Measurements from ENCODE around the gene BRAF. TPM values are rescaled to one million over a fixed set of nuclear protein-coding genes. Genes with fewer than 3 reads are reported as not detected.

BRAF gene
- total RNA-seq, 2 experiments from 2014 or later, result 49.9 to 57.8 TPM

- ChIA-PET POLR2A (no interaction called here), CTCF (no interaction called here)
- Histone ChIP-seq H3K36me3 (ENCODE audit: insufficient read depth, low read length) (no peaks in the 10 kb centered on the region), H3K4me3 (ENCODE audit: low read length) (no peak overlapping the region), H3K27ac (ENCODE audit: low read depth in 1 of 2, low read length in 2 of 2) (no peak overlapping the region), H3K4me1 (ENCODE audit: insufficient read depth, low read length) (peaks cover 8% of the 10 kb centered on the region), H3K27me3 (ENCODE audit: control insufficient read depth in 1 of 2, insufficient read depth in 2 of 2, low read length in 2 of 2) (no peaks in the 10 kb centered on the region), H3K9me3 (ENCODE audit: control insufficient read depth in 1 of 2, insufficient read depth in 1 of 2, low read length in 2 of 2) (peaks cover 0 to 8% of the 10 kb centered on the region in 2 experiments)
- Mint-ChIP-seq H3K4me1 (ENCODE audit: low read depth) (peaks cover 57% of the 10 kb centered on the region), H3K4me3 (no peak overlapping the region), H3K27me3 (no peaks in the 10 kb centered on the region), H3K27ac (no peak overlapping the region), H3K9me3 (no peaks in the 10 kb centered on the region), H3K36me3 (ENCODE audit: low read depth) (peaks cover 29% of the 10 kb centered on the region)
- intact Hi-C loops (cut with DNase I, micrococcal nuclease), result no loop called here
- TF ChIP-seq CTCF (IDR thresholded peaks at IDR 0.05), result no peak
- DNase-seq, result no peak
- ATAC-seq (ENCODE audit: poor library complexity), result no peak
Observed at GRCh38 chr7:140869430-140869829, 55.3 kb downstream of the BRAF start.

- Mint-ChIP-seq H3K9me3 (peaks cover 3% of the 10 kb centered on the region), H3K4me3 (no peak overlapping the region), H3K27me3 (no peaks in the 10 kb centered on the region), H3K36me3 (ENCODE audit: low read depth) (peaks cover 34% of the 10 kb centered on the region), H3K27ac (no peak overlapping the region), H3K4me1 (ENCODE audit: low read depth) (peaks cover 73% of the 10 kb centered on the region)
- no peak for TF ChIP-seq CTCF (IDR thresholded peaks at IDR 0.05)
- CTCF ChIA-PET, result no interaction called here
- intact Hi-C loops (cut with DNase I, micrococcal nuclease), result no loop called here
- POLR2A ChIA-PET, result no interaction called here
- peaks cover 4% of the 10 kb centered on the region for H3K4me1 ChIP-seq (ENCODE audit: insufficient read depth, low read length)
- no peak overlapping the region for H3K4me3 ChIP-seq (ENCODE audit: low read length)
- H3K27ac ChIP-seq (ENCODE audit: low read depth in 1 of 2, low read length in 2 of 2), result no peak overlapping the region
- ATAC-seq (ENCODE audit: poor library complexity) (no peak), DNase-seq (no peak)
- peaks cover 5% of the 10 kb centered on the region for H3K36me3 ChIP-seq (ENCODE audit: insufficient read depth, low read length)
- H3K9me3 ChIP-seq (ENCODE audit: control insufficient read depth in 1 of 2, insufficient read depth in 1 of 2, low read length in 2 of 2), result peaks cover 0 to 8% of the 10 kb centered on the region in 2 experiments
- no peaks in the 10 kb centered on the region for H3K27me3 ChIP-seq (ENCODE audit: control insufficient read depth in 1 of 2, insufficient read depth in 2 of 2, low read length in 2 of 2)
Observed at GRCh38 chr7:140867467-140868462, 57.0 kb downstream of the BRAF start.

- TF ChIP-seq CTCF (IDR thresholded peaks at IDR 0.05), result no peak
Observed at GRCh38 chr7:140866926-140867325, 57.8 kb downstream of the BRAF start.

More at GRCh38 chr7:140866926-140867325, 57.8 kb downstream of the BRAF start:
- no peaks in the 10 kb centered on the region for H3K27me3 ChIP-seq (ENCODE audit: control insufficient read depth in 1 of 2, insufficient read depth in 2 of 2, low read length in 2 of 2)
- ChIA-PET POLR2A (no interaction called here), CTCF (interaction anchor here (0.6 kb wide), 1 partner anchor 133 kb away, joined by 3 read pairs; no protein-coding TSS in a partner anchor)
- ATAC-seq (ENCODE audit: poor library complexity) (no peak), DNase-seq (no peak)
- no peak overlapping the region for H3K4me3 ChIP-seq (ENCODE audit: low read length)
- Mint-ChIP-seq H3K27ac (no peak overlapping the region), H3K9me3 (peaks cover 3% of the 10 kb centered on the region), H3K27me3 (no peaks in the 10 kb centered on the region), H3K4me1 (ENCODE audit: low read depth) (peaks cover 81% of the 10 kb centered on the region), H3K4me3 (no peak overlapping the region), H3K36me3 (ENCODE audit: low read depth) (peaks cover 39% of the 10 kb centered on the region)
- peaks cover 5% of the 10 kb centered on the region for H3K36me3 ChIP-seq (ENCODE audit: insufficient read depth, low read length)
- peaks cover 0 to 8% of the 10 kb centered on the region in 2 experiments for H3K9me3 ChIP-seq (ENCODE audit: control insufficient read depth in 1 of 2, insufficient read depth in 1 of 2, low read length in 2 of 2)
- H3K27ac ChIP-seq (ENCODE audit: low read depth in 1 of 2, low read length in 2 of 2), result no peak overlapping the region
- peaks cover 4% of the 10 kb centered on the region for H3K4me1 ChIP-seq (ENCODE audit: insufficient read depth, low read length)
- intact Hi-C loops (cut with DNase I, micrococcal nuclease), result no loop called here

Measured in CD4-positive, alpha-beta T cell (primary cell).